ENCODE results near the gene HERPUD1.
"Not testable (repeated sequence)": the region's sequence is repeated elsewhere in the genome, so short reads cannot be mapped to it uniquely, and the experiment has no call there.

HERPUD1 gene

GRCh38 chr16:56931892-56932720 lies at the start of gene HERPUD1:
Gene HERPUD1 (plus strand): TSS chr16:56932142. CDS start chr16:56932245, 103 bp downstream.
- intact Hi-C loops (cut with DNase I; ENCODE audit: low total_unique reads): loop anchor here (5.0 kb wide), 1 partner anchor 55 kb away; the partner anchor contains the start of gene NLRC5
- TF ChIP-seq CTCF (IDR thresholded peaks at IDR 0.05): peak; percentile 23 to 30
- peak within 1 kb of the TSS; percentile 64 to 97 for H3K4me3 ChIP-seq
- H3K27ac ChIP-seq: peak within 1 kb of the TSS; percentile 94 to 99
- H3K27me3 ChIP-seq: no peaks in the 10 kb centered on the region
- peaks cover 0 to 50% (median 23%) of the 10 kb centered on the region in 4 donors for H3K4me1 ChIP-seq
- peaks cover 16 to 22% (median 22%) of the 10 kb centered on the region in 3 donors for H3K36me3 ChIP-seq
- H3K9me3 ChIP-seq: no peaks in the 10 kb centered on the region
- peak; percentile 98 to 99 for DNase-seq

- intact Hi-C loops (cut with DNase I; ENCODE audit: low total_unique reads): no loop called here
- Histone ChIP-seq H3K4me1 (no peaks in the 10 kb centered on the region), H3K36me3 (no peaks in the 10 kb centered on the region), H3K4me3 (no peak overlapping the region), H3K9me3 (no peaks in the 10 kb centered on the region), H3K27ac (no peak overlapping the region), H3K27me3 (no peaks in the 10 kb centered on the region)
- TF ChIP-seq CTCF (IDR thresholded peaks at IDR 0.05): no peak
- DNase-seq: no peak
Observed at GRCh38 chr16:56883586-56883985, 48.4 kb upstream of the HERPUD1 start.

GRCh38 chr16:56884026-56884582 lies 47.8 kb upstream of the HERPUD1 start:
- Histone ChIP-seq H3K4me1 (no peaks in the 10 kb centered on the region), H3K4me3 (no peak overlapping the region), H3K9me3 (no peaks in the 10 kb centered on the region), H3K27me3 (no peaks in the 10 kb centered on the region), H3K36me3 (no peaks in the 10 kb centered on the region), H3K27ac (no peak overlapping the region)
- no peak for TF ChIP-seq CTCF (IDR thresholded peaks at IDR 0.05)
- intact Hi-C loops (cut with DNase I; ENCODE audit: low total_unique reads): no loop called here
- DNase-seq: no peak

GRCh38 chr16:56884929-56885328 lies 47.0 kb upstream of the HERPUD1 start:
- H3K4me1 ChIP-seq; H3K4me3 ChIP-seq; intact Hi-C loops (cut with DNase I; ENCODE audit: low total_unique reads); H3K36me3 ChIP-seq; H3K9me3 ChIP-seq; H3K27ac ChIP-seq; DNase-seq; H3K27me3 ChIP-seq: not testable (repeated sequence)

GRCh38 chr16:56885446-56886162 lies 46.3 kb upstream of the HERPUD1 start:
- DNase-seq: no peak
- Histone ChIP-seq H3K36me3 (no peaks in the 10 kb centered on the region), H3K4me3 (no peak overlapping the region), H3K27ac (no peak overlapping the region), H3K4me1 (no peaks in the 10 kb centered on the region), H3K9me3 (no peaks in the 10 kb centered on the region), H3K27me3 (no peaks in the 10 kb centered on the region)
- no peak for TF ChIP-seq CTCF (IDR thresholded peaks at IDR 0.05)
- intact Hi-C loops (cut with DNase I; ENCODE audit: low total_unique reads): no loop called here

GRCh38 chr16:56886296-56886695 lies 45.6 kb upstream of the HERPUD1 start:
- TF ChIP-seq CTCF (IDR thresholded peaks at IDR 0.05): no peak
- Histone ChIP-seq H3K36me3 (no peaks in the 10 kb centered on the region), H3K27ac (no peak overlapping the region), H3K27me3 (no peaks in the 10 kb centered on the region), H3K9me3 (no peaks in the 10 kb centered on the region), H3K4me1 (no peaks in the 10 kb centered on the region), H3K4me3 (no peak overlapping the region)
- no peak for DNase-seq
- intact Hi-C loops (cut with DNase I; ENCODE audit: low total_unique reads): no loop called here
